BE2C (cell line): Measurements from ENCODE around the gene HES4.
"Not testable (repeated sequence)": the region's sequence is repeated elsewhere in the genome, so short reads cannot be mapped to it uniquely, and the experiment has no call there.

Source experiments
- DNase-seq: peaks from one replicate; pipeline ENCODE4 v3.0.0-alpha.2; 2020
- H3K27me3 ChIP-seq: fragments of 250-450 bp; sonication (Bioruptor Pico); 2 replicates; pipeline ENCODE4 v1.5.1; 2020; ENCODE audit warnings: mild to moderate bottlenecking
- H3K36me3 ChIP-seq: fragments of 250-450 bp; sonication (Bioruptor Pico); 2 replicates; pipeline ENCODE4 v1.5.1; 2020; ENCODE audit warnings: mild to moderate bottlenecking
- H3K4me1 ChIP-seq: fragments of 250-450 bp; sonication (Bioruptor Pico); 2 replicates; pipeline ENCODE4 v1.5.1; 2020
- H3K4me3 ChIP-seq: 2 replicates; pipeline ENCODE4 v1.5.1; 2011; ENCODE audit warnings: low read depth, low read length
- H3K9me3 ChIP-seq: fragments of 250-450 bp; sonication (Bioruptor Pico); 2 replicates; pipeline ENCODE4 v1.5.1; 2020
- CTCF ChIP-seq: IDR thresholded peaks from 2 replicates; pipeline ENCODE4 v1.5.1; 2012; ENCODE audit warnings: mild to moderate bottlenecking, low read depth, low read length

HES4 gene

GRCh38 chr1:996851-997712, 2.8 kb downstream of the HES4 start:
- no peak overlapping the region for H3K4me3 ChIP-seq

GRCh38 chr1:995665-996633, 3.9 kb downstream of the HES4 start:
- Histone ChIP-seq H3K36me3 (no peaks in the 10 kb centered on the region), H3K4me1 (no peaks in the 10 kb centered on the region), H3K27me3 (peaks cover 70% of the 10 kb centered on the region), H3K9me3 (peaks cover 5% of the 10 kb centered on the region; the same call in 1 of the 2 replicates), H3K4me3 (no peak overlapping the region)
- no peak for TF ChIP-seq CTCF
- peak; percentile 15 for DNase-seq

More at GRCh38 chr1:996851-997712, 2.8 kb downstream of the HES4 start:
- no peak for TF ChIP-seq CTCF
- no peak for DNase-seq
- no peaks in the 10 kb centered on the region for H3K4me1 ChIP-seq
- H3K27me3 ChIP-seq, result peaks cover 76% of the 10 kb centered on the region
- H3K36me3 ChIP-seq, result no peaks in the 10 kb centered on the region
- peaks cover 5% of the 10 kb centered on the region; the same call in 1 of the 2 replicates for H3K9me3 ChIP-seq

GRCh38 chr1:994546-994945, 5.4 kb downstream of the HES4 start:
- DNase-seq, H3K36me3 ChIP-seq, H3K4me1 ChIP-seq, H3K9me3 ChIP-seq, H3K4me3 ChIP-seq: not testable (repeated sequence)
- peaks cover 70% of the 10 kb centered on the region for H3K27me3 ChIP-seq

GRCh38 chr1:993379-993995, 6.4 kb downstream of the HES4 start:
- no peaks in the 10 kb centered on the region for H3K4me1 ChIP-seq
- no peak for DNase-seq
- no peaks in the 10 kb centered on the region for H3K36me3 ChIP-seq
- TF ChIP-seq CTCF, result no peak
- peaks cover 63% of the 10 kb centered on the region for H3K27me3 ChIP-seq
- H3K4me3 ChIP-seq, result no peak overlapping the region
- H3K9me3 ChIP-seq, result no peaks in the 10 kb centered on the region

GRCh38 chr1:992362-992761, 7.5 kb downstream of the HES4 start:
- no peak for TF ChIP-seq CTCF
- Histone ChIP-seq H3K9me3 (no peaks in the 10 kb centered on the region), H3K4me3 (no peak overlapping the region), H3K27me3 (peaks cover 63% of the 10 kb centered on the region), H3K4me1 (no peaks in the 10 kb centered on the region), H3K36me3 (no peaks in the 10 kb centered on the region)
- DNase-seq, result no peak

- H3K4me3 ChIP-seq, result no peak overlapping the region
- H3K27me3 ChIP-seq, result peaks cover 60% of the 10 kb centered on the region
- no peak for TF ChIP-seq CTCF
- no peaks in the 10 kb centered on the region for H3K4me1 ChIP-seq
- H3K36me3 ChIP-seq, result no peaks in the 10 kb centered on the region
- no peak for DNase-seq
- H3K9me3 ChIP-seq, result no peaks in the 10 kb centered on the region
Observed at GRCh38 chr1:991895-992294, 8.0 kb downstream of the HES4 start.

GRCh38 chr1:991275-991674, 8.6 kb downstream of the HES4 start:
- H3K9me3 ChIP-seq, H3K4me3 ChIP-seq, H3K36me3 ChIP-seq, DNase-seq, H3K4me1 ChIP-seq: not testable (repeated sequence)
- H3K27me3 ChIP-seq, result peaks cover 64% of the 10 kb centered on the region

GRCh38 chr1:988061-988460, 11.8 kb downstream of the HES4 start:
- H3K27me3 ChIP-seq, result peaks cover 67% of the 10 kb centered on the region
- not testable (repeated sequence) for DNase-seq, H3K4me1 ChIP-seq, H3K4me3 ChIP-seq, H3K9me3 ChIP-seq, H3K36me3 ChIP-seq
